H1 (cell line): Measurements from ENCODE around the gene ZSCAN5A. TPM values are rescaled to one million over a fixed set of nuclear protein-coding genes. Genes with fewer than 3 reads are reported as not detected.
A peak's percentile ranks its signal among the peaks of the same experiment; 100 is the strongest.

Source experiments
- CTCF ChIA-PET: fragments of 300-600 bp; sonication (Branson Sonifier 250); formaldehyde crosslinking; loops from one replicate; lab custom pipeline; 2021; ENCODE audit not compliant: partially characterized antibody; lab: Charles Lee
- POLR2A ChIA-PET: fragments of 300-600 bp; sonication (Branson Sonifier 250); formaldehyde crosslinking; loops from one replicate; lab custom pipeline; 2021; ENCODE audit warnings: inconsistent platforms; ENCODE audit not compliant: partially characterized antibody; lab: Charles Lee
- DNase-seq, 2 experiments: peaks; one replicate each; pipeline versions ENCODE4 v3.0.0 to v3.0.0-alpha.2; 2010 to 2022; ENCODE audit warnings: low spot score in 2 of 2, low read depth in 1 of 2, mixed read lengths in 1 of 2
- FAIRE-seq: peaks from 2 replicates; lab custom pipeline; 2011; peaks lifted over from hg19 to GRCh38; lab: Jason Lieb, UNC
- H2AFZ ChIP-seq: 2 replicates; pipeline ENCODE4 v1.8.1; 2012; ENCODE audit warnings: low read length, inconsistent platforms
- H2AK5ac ChIP-seq: 2 replicates; pipeline ENCODE4 v1.6.1; 2013; ENCODE audit warnings: low read depth, low read length
- H2BK120ac ChIP-seq: replicated peaks from 2 replicates; pipeline ENCODE3; 2013; ENCODE audit warnings: low read depth, low read length, inconsistent platforms
- H2BK12ac ChIP-seq: 2 replicates; pipeline ENCODE4 v1.6.1; 2013; ENCODE audit warnings: low read depth, low read length
- H2BK15ac ChIP-seq: 2 replicates; pipeline ENCODE4 v1.6.1; 2013; ENCODE audit warnings: low read length
- H2BK20ac ChIP-seq: 2 replicates; pipeline ENCODE4 v1.6.1; 2013; ENCODE audit warnings: low read length
- H2BK5ac ChIP-seq: 2 replicates; pipeline ENCODE4 v1.6.1; 2013; ENCODE audit warnings: low read depth, low read length
- H3K14ac ChIP-seq: 2 replicates; pipeline ENCODE4 v1.6.1; 2013; ENCODE audit warnings: inconsistent platforms; ENCODE audit not compliant: insufficient read length
- H3K18ac ChIP-seq: 2 replicates; pipeline ENCODE4 v1.6.1; 2013; ENCODE audit warnings: low read length; ENCODE audit errors: extremely low read depth
- H3K23ac ChIP-seq: 2 replicates; pipeline ENCODE4 v1.6.1; 2013; ENCODE audit warnings: inconsistent platforms; ENCODE audit not compliant: insufficient read length
- H3K23me2 ChIP-seq: 2 replicates; pipeline ENCODE4 v1.6.1; 2013; ENCODE audit warnings: low read depth, low read length
- H3K27ac ChIP-seq: 2 replicates; pipeline ENCODE4 v1.6.1; 2011; ENCODE audit warnings: low read depth, low read length, inconsistent platforms
- H3K27me3 ChIP-seq, 4 experiments: replicated peaks in 1 of 4; 1 replicate in 1 of 4; 2 replicates in 3 of 4; pipeline versions ENCODE4 v1.6.1 to v1.8.1; 2011 to 2013; ENCODE audit warnings: low read length in 3 of 4, mild to moderate bottlenecking in 3 of 4, inconsistent platforms in 2 of 4, mixed read lengths in 2 of 4, moderate library complexity in 1 of 4; ENCODE audit not compliant: control insufficient read depth in 3 of 4, insufficient read depth in 3 of 4; ENCODE audit errors: extremely low read depth in 1 of 4
- H3K36me3 ChIP-seq, 4 experiments: 2 replicates each; pipeline versions ENCODE4 v1.6.1 to v1.8.1; 2011 to 2013; ENCODE audit warnings: mild to moderate bottlenecking in 4 of 4, low read length in 3 of 4, moderate library complexity in 2 of 4, control low read depth in 1 of 4, inconsistent platforms in 1 of 4; ENCODE audit not compliant: insufficient read depth in 4 of 4, control insufficient read depth in 2 of 4
- H3K4ac ChIP-seq: replicated peaks from 2 replicates; pipeline ENCODE3; 2013; ENCODE audit warnings: low read length, low read depth, mixed read lengths, inconsistent platforms; ENCODE audit not compliant: insufficient read length
- H3K4me1 ChIP-seq, 4 experiments: replicated peaks in 1 of 4; 1 replicate in 1 of 4; 2 replicates in 3 of 4; pipeline versions ENCODE4 v1.6.1 to v1.8.1; 2011 to 2013; ENCODE audit warnings: low read length in 3 of 4, inconsistent platforms in 2 of 4, mixed read lengths in 1 of 4; ENCODE audit not compliant: insufficient read depth in 4 of 4, control insufficient read depth in 3 of 4
- H3K4me2 ChIP-seq, 2 experiments: 2 replicates each; pipeline versions ENCODE4 v1.6.1 to v1.8.1; 2011 to 2013; ENCODE audit warnings: low read depth in 2 of 2, low read length in 2 of 2, control low read depth in 1 of 2, inconsistent platforms in 1 of 2, mild to moderate bottlenecking in 1 of 2; ENCODE audit not compliant: insufficient read depth in 1 of 2
- H3K4me3 ChIP-seq, 4 experiments: fragments of 200-600, 300-600 bp in 1 of 4; sonication (generic), shearing (Covaris generic), sonication (Bioruptor Twin) in 1 of 4; 2 replicates each; pipeline versions ENCODE4 v1.5.1 to v1.8.1; 2011 to 2016; ENCODE audit warnings: low read length in 4 of 4, low read depth in 3 of 4, control low read depth in 2 of 4, inconsistent platforms in 2 of 4, mild to moderate bottlenecking in 2 of 4, mixed read lengths in 1 of 4, moderate library complexity in 1 of 4; ENCODE audit not compliant: insufficient read depth in 2 of 4; ENCODE audit errors: extremely low read depth in 1 of 4
- H3K56ac ChIP-seq: replicated peaks from 2 replicates; pipeline ENCODE3; 2013; ENCODE audit warnings: low read depth, mild to moderate bottlenecking, mixed read lengths, low read length, inconsistent platforms; ENCODE audit not compliant: insufficient read length
- H3K79me1 ChIP-seq: 2 replicates; pipeline ENCODE4 v1.6.1; 2013; ENCODE audit warnings: low read depth, low read length, control low read depth
- H3K79me2 ChIP-seq, 2 experiments: 2 replicates each; pipeline versions ENCODE4 v1.6.1 to v1.8.1; 2012 to 2013; ENCODE audit warnings: low read length in 2 of 2, mild to moderate bottlenecking in 2 of 2, inconsistent platforms in 1 of 2; ENCODE audit not compliant: insufficient read depth in 2 of 2, control insufficient read depth in 1 of 2
- H3K9ac ChIP-seq, 4 experiments: replicated peaks in 1 of 4; 1 replicate in 1 of 4; 2 replicates in 3 of 4; pipeline versions ENCODE4 v1.6.1 to v1.8.1; 2011 to 2013; ENCODE audit warnings: low read depth in 3 of 4, low read length in 3 of 4, control low read depth in 2 of 4, mild to moderate bottlenecking in 2 of 4, moderate library complexity in 2 of 4, inconsistent platforms in 1 of 4; ENCODE audit errors: extremely low read depth in 1 of 4
- H3K9me3 ChIP-seq, 2 experiments: 2 replicates each; pipeline versions ENCODE4 v1.6.1 to v1.8.1; 2012 to 2013; ENCODE audit warnings: mild to moderate bottlenecking in 2 of 2, moderate library complexity in 2 of 2, control low read depth in 1 of 2, inconsistent platforms in 1 of 2, low read depth in 1 of 2, low read length in 1 of 2, mixed read lengths in 1 of 2; ENCODE audit not compliant: insufficient read depth in 2 of 2
- H4K20me1 ChIP-seq, 2 experiments: replicated peaks in 1 of 2; 2 replicates each; pipeline versions ENCODE3 to v1.8.1; 2011 to 2013; ENCODE audit warnings: inconsistent platforms in 2 of 2, low read length in 2 of 2, mild to moderate bottlenecking in 1 of 2; ENCODE audit not compliant: insufficient read depth in 2 of 2, control insufficient read depth in 1 of 2
- H4K5ac ChIP-seq: 2 replicates; pipeline ENCODE4 v1.6.1; 2013; ENCODE audit warnings: low read length, low read depth, mixed read lengths, inconsistent platforms; ENCODE audit not compliant: insufficient read length
- H4K8ac ChIP-seq: 2 replicates; pipeline ENCODE4 v1.8.0; 2013; ENCODE audit warnings: mild to moderate bottlenecking, moderate library complexity, low read length, inconsistent platforms; ENCODE audit not compliant: insufficient read depth; ENCODE audit errors: extremely low read depth
- H4K91ac ChIP-seq: replicated peaks from 2 replicates; pipeline ENCODE3; 2013; ENCODE audit warnings: low read length, mixed read lengths, inconsistent platforms; ENCODE audit not compliant: insufficient read length
- CBX5 ChIP-seq: fragments of 300-800, 300-1000 bp; sonication (generic); IDR thresholded peaks from 2 replicates; pipeline ENCODE4 v1.7.1; 2016; ENCODE audit warnings: antibody characterized with exemption, low read length, low read depth
- E2F6 ChIP-seq: IDR thresholded peaks from 2 replicates; pipeline ENCODE4 v1.6.1; 2012; ENCODE audit warnings: inconsistent platforms
- EGR1 ChIP-seq: IDR thresholded peaks from 2 replicates; pipeline ENCODE4 v1.6.1; 2011; ENCODE audit warnings: low read depth, low read length, borderline replicate concordance
- HDAC2 ChIP-seq, 2 experiments: fragments of 300-600 bp in 1 of 2; sonication (generic) in 1 of 2; IDR thresholded peaks; 2 replicates each; pipeline ENCODE4 v1.6.1; 2011 to 2012; ENCODE audit warnings: low read depth in 2 of 2, low read length in 2 of 2, mild to moderate bottlenecking in 2 of 2, moderate library complexity in 2 of 2, borderline replicate concordance in 1 of 2, inconsistent platforms in 1 of 2
- KDM5A ChIP-seq: fragments of 200-600 bp; IDR thresholded peaks from 2 replicates; pipeline ENCODE4 v1.7.1; 2012; ENCODE audit warnings: mild to moderate bottlenecking, low read length, inconsistent platforms, mixed read lengths
- POLR2AphosphoS5 ChIP-seq: IDR thresholded peaks from 2 replicates; pipeline ENCODE4 v1.6.1; 2011; ENCODE audit warnings: low read depth, low read length
- SP2 ChIP-seq: IDR thresholded peaks from 2 replicates; pipeline ENCODE4 v1.6.1; 2012; ENCODE audit warnings: mild to moderate bottlenecking, low read length, inconsistent platforms
- USF2 ChIP-seq: IDR thresholded peaks from 2 replicates; pipeline ENCODE4 v1.6.1; 2011; ENCODE audit warnings: low read length, improper control_type of control experiment
- YY1 ChIP-seq: IDR thresholded peaks from 2 replicates; pipeline ENCODE4 v1.6.1; 2011; ENCODE audit warnings: low read depth, mild to moderate bottlenecking, low read length
- WGBS, 2 experiments: shearing (Covaris generic) in 1 of 2; methylation state at CpG; one replicate each; pipeline versions ENCODE4 v1.1.6 to v1.1.7; 2013 to 2015; ENCODE audit warnings: low lambda C conversion rate in 2 of 2, mixed read lengths in 2 of 2, inconsistent platforms in 1 of 2, low coverage in 1 of 2, missing lambda C conversion rate in 1 of 2; ENCODE audit not compliant: insufficient replicate concordance in 2 of 2, insufficient coverage in 1 of 2, insufficient read length in 1 of 2; ENCODE audit errors: extremely low coverage in 1 of 2, missing lambda C conversion rate in 1 of 2; 5-methylcytosine and 5-hydroxymethylcytosine counted together
- polyA plus RNA-seq, 7 experiments: library from polyadenylated mRNA; depleted of rRNA in 3 of 7; stranded (reverse) in 5 of 7; unstranded in 2 of 7; fragments of >200 nt in 5 of 7; fragments of 200-250 nt in 2 of 7; gene quantifications; 1 replicate in 5 of 7; 2 replicates in 1 of 7; 4 replicates in 1 of 7; pipeline versions ENCODE4 v1.2.1 to v1.2.3, GENCODE V29; 2011 to 2013; ENCODE audit warnings: missing spikeins in 2 of 7, mixed read lengths in 2 of 7
- total RNA-seq: library from RNA; stranded (reverse); fragmentation: NEBNext Ultra II Directional; extraction: Animal tissue kit (Norgen Biotek cat#: 25700); gene quantifications from 2 replicates; pipeline ENCODE4 v1.2.1, GENCODE V29; 2021

Gene ZSCAN5A
- total and polyA plus RNA-seq, 2 of the 8 experiments (the other 6 are each of a cell fraction or from before 2014, with no cell fraction given), result 8.6 to 11.0 TPM

GRCh38 chr19:56217039-56217949, 97.3 kb downstream of the ZSCAN5A start:
- H3K27ac ChIP-seq, result no peak overlapping the region
- no peaks in the 10 kb centered on the region for H3K36me3 ChIP-seq
- peak overlapping the region; percentile 83 for H3K18ac ChIP-seq
- peak; percentile 27 to 79 for DNase-seq
- peak overlapping the region in 1 of 4 experiments; percentile 19; a peak in 2 of 7 replicates for H3K9ac ChIP-seq
- no peaks in the 10 kb centered on the region for H3K9me3 ChIP-seq
- H4K8ac ChIP-seq, result peak overlapping the region; percentile 95
- peaks cover 9% of the 10 kb centered on the region; the same call in 1 of the 2 replicates for H3K23me2 ChIP-seq
- peak overlapping the region; percentile 58 to 79 for H3K4me2 ChIP-seq
- ChIA-PET CTCF (interaction anchor here (0.5 to 2.1 kb wide), 5 partner anchors 44 to 138 kb away, joined by 3 to 8 read pairs (median 4); no protein-coding TSS in a partner anchor), POLR2A (no interaction called here)
- WGBS, 2 experiments, result 40% methylated on average over 65 of the region's 79 CpGs; no CpG with 5 or more reads in 1 of the 2 experiments
- H3K79me1 ChIP-seq, result no peaks in the 10 kb centered on the region
- H3K23ac ChIP-seq, result no peak overlapping the region
- H3K27me3 ChIP-seq, result no peaks in the 10 kb centered on the region; a peak in 1 of 7 replicates
- H2BK120ac ChIP-seq, result peak overlapping the region; percentile 72
- H2AFZ ChIP-seq, result peak overlapping the region; percentile 37; the same call in 1 of the 2 replicates
- no peak overlapping the region; the same call in 1 of the 2 replicates for H2BK15ac ChIP-seq
- H4K5ac ChIP-seq, result peak overlapping the region; percentile 13
- FAIRE-seq, result no peak
- H3K4me1 ChIP-seq, result peaks cover 0 to 8% (median 4%) of the 10 kb centered on the region in 4 experiments; a peak in 6 of 7 replicates
- peak overlapping the region; percentile 73 for H4K91ac ChIP-seq
- no peak overlapping the region for H2AK5ac ChIP-seq
- H3K4me3 ChIP-seq, result peak overlapping the region; percentile 13 to 50 (median 24)
- no peak overlapping the region for H2BK20ac ChIP-seq
- H4K20me1 ChIP-seq, result peaks cover 0 to 2% of the 10 kb centered on the region in 2 experiments
- no peak overlapping the region for H3K4ac ChIP-seq
- H3K56ac ChIP-seq, result no peak overlapping the region
- peak overlapping the region; percentile 84; the same call in 1 of the 2 replicates for H2BK12ac ChIP-seq
- no peak overlapping the region for H3K14ac ChIP-seq
- H2BK5ac ChIP-seq, result no peak overlapping the region; the same call in 1 of the 2 replicates
- no peaks in the 10 kb centered on the region for H3K79me2 ChIP-seq
- TF ChIP-seq CBX5 (no peak), POLR2AphosphoS5 (0 out of 2 replicates have a peak, but pooled peaks have one; percentile 8), KDM5A (no peak), HDAC2 (IDR thresholded peaks at IDR 0.05; ENCODE audit: borderline replicate concordance in 1 of 2, low read depth in 2 of 2, low read length in 2 of 2) (no peak), SP2 (no peak), E2F6 (peak; percentile 43), YY1 (no peak), USF2 (no peak), EGR1 (no peak)
